Sciatic nerve (tissue), 2 donors: ENCODE results near the gene CBX4. TPM values are rescaled to one million over a fixed set of nuclear protein-coding genes. Genes with fewer than 3 reads are reported as not detected.

Experiments
- ATAC-seq: fragments of 200-7000 bp; cut with Tn5 transposase; one replicate; pipeline ENCODE4 v1.9.1; 2020; ENCODE audit warnings: mild to moderate bottlenecking, moderate library complexity
- DNase-seq: peaks from one replicate; pipeline ENCODE4 v3.0.0-alpha.2; 2020; ENCODE audit warnings: low spot score
- intact Hi-C: fragments of 100-400 bp; cut with DNase I; formaldehyde crosslinking; loops from one replicate; pipeline ENCODE4 v1.14.2; 2022
- total RNA-seq: library from RNA; stranded (reverse); fragmentation: NEBNext Ultra II Directional; extraction: Animal tissue kit (Norgen Biotek cat#: 25700); gene quantifications from one replicate; pipeline ENCODE4 v1.2.1, GENCODE V29; 2021
- donor health status: DM: no; HTN: no; CAD: no.
- donor health status: DM: no; HTN: no; CAD: no.

The CBX4 gene
- total RNA-seq, 1 donor from 2014 or later, result 16.8 TPM

DNA sequence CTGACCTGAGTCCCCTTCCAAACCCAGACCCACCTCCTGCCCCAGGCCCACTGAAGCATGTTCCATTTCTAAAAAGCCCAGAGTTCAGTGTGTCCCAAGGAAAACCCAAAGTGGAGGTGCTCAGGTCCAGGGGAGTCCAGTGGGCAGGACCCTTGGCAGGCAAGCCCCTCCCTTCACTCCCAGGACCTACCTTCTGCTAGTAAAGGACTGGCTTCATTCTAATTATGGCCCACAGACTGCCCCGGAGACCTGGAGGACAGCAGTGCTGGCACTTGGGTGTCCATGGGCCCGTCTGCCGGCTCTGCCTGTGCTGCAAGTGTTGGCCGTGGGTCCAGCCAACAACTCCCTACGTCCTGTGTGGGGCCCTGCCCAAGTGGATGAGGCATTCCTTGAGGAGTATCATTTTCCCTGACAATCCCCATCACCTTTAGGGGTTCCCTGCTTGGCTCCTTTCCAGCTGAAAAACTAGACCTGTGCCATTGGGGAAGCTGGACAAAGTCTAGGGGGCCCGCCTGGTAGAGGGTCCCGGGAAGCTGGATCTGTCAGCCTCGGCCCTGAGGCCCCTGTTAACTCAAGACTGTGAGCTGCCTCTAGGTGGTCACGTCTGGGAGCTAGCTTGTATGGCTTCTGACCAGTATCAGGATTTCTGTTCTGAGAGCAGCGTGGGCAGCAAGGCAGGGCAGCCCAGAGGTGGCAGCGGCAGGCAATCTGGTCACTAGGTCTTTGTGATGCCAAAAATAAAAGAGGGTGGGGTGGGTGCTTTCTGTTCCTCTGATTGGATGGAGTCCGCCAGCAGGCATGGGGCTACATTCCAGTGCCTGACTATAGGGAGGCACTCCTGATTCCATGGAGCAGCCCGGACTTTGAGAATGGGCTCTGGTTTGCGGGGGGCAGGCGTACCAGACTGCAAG, 53.1 kb downstream of the CBX4 start:
- intact Hi-C loops, result loop anchor here (10.0 kb wide), 1 partner anchor 129 kb away; no protein-coding TSS in a partner anchor
- no peak for DNase-seq
- ATAC-seq, result no peak

DNA sequence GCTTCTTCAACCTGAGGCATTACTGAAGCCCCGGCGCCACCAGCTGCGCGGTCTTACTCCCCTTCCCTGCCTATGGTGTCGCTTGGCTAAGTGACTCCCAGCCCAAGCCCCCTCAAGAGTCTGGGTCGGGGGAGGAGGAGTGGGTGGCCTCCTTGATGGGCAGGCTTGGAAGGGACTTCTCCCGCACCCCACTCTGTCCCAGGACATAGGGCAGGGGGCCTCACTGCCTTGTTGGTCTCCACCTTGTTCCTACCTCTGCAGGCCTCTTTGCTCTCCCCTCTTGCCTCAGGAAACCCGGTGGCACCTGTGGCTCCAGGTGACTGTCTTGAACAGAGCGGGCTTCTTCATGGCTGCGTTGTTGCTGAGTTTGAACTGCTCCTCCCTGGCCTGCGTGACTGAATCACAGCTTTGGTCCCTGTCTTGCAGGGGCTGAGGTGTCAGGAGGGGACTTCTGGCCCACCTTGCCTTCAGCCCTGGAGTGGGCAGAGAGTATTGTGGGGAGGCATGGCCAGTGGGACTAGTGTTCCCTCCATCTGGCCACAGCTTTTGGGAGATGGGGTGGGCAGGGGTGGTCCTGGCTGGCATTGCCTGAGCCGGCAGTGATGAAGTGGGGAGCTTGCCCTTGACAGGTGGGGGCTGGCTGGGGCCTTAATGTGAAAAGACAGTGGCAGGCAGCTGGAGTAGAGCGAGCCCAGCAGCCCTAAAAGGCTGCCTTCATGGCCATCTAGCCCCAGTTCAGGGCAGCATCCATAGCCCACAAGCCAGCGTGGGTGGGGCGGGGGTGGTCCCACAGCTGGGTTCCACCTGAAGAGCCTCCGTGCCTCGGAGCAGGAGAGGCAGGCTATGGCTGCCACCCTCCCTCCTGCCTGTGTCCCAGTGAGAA, 54.0 kb downstream of the CBX4 start:
- intact Hi-C loops, result loop anchor here (10.0 kb wide), 1 partner anchor 130 kb away; no protein-coding TSS in a partner anchor
- no peak for DNase-seq
- no peak for ATAC-seq

DNA sequence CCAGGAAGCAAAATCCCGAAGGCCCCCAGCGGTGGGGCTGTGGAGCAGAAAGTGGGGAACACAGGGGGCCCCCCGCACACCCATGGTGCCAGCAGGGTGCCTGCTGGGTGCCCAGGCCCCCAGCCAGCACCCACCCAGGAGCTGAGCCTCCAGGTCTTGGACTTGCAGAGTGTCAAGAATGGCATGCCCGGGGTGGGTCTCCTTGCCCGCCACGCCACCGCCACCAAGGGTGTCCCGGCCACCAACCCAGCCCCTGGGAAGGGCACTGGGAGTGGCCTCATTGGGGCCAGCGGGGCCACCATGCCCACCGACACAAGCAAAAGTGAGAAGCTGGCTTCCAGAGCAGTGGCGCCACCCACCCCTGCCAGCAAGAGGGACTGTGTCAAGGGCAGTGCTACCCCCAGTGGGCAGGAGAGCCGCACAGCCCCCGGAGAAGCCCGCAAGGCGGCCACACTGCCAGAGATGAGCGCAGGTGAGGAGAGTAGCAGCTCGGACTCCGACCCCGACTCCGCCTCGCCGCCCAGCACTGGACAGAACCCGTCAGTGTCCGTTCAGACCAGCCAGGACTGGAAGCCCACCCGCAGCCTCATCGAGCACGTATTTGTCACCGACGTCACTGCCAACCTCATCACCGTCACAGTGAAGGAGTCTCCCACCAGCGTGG, 54.8 kb downstream of the CBX4 start:
- intact Hi-C loops, result loop anchor here (10.0 kb wide), 1 partner anchor 130 kb away; no protein-coding TSS in a partner anchor
- DNase-seq (no peak), ATAC-seq (no peak)

DNA sequence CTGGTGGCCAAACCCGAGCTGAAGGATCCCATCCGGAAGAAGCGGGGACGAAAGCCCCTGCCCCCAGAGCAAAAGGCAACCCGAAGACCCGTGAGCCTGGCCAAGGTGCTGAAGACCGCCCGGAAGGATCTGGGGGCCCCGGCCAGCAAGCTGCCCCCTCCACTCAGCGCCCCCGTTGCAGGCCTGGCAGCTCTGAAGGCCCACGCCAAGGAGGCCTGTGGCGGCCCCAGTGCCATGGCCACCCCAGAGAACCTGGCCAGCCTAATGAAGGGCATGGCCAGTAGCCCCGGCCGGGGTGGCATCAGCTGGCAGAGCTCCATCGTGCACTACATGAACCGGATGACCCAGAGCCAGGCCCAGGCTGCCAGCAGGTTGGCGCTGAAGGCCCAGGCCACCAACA, 55.3 kb downstream of the CBX4 start:
- intact Hi-C loops, result loop anchor here (10.0 kb wide), 1 partner anchor 131 kb away; no protein-coding TSS in a partner anchor
- ATAC-seq, result no peak
- no peak for DNase-seq

Other genes with a start within 250 kb of the CBX4 start
- not detected for gene RBFOX3, start 228.4 kb downstream of the CBX4 start, total RNA-seq
- gene ENPP7, start 108.5 kb downstream of the CBX4 start, total RNA-seq, result not detected
- gene CBX2, start 61.3 kb downstream of the CBX4 start, total RNA-seq, result 4.7 TPM
- gene CBX8, start 42.4 kb downstream of the CBX4 start, total RNA-seq, result 2.0 TPM
- 46.9 TPM for gene TBC1D16, start 196.4 kb upstream of the CBX4 start, total RNA-seq
- gene CCDC40, start 197.2 kb upstream of the CBX4 start, total RNA-seq, result 12.6 TPM